PC-9 (cell line): ENCODE results near the gene ZNF804A. TPM values are rescaled to one million over a fixed set of nuclear protein-coding genes. Genes with fewer than 3 reads are reported as not detected.

Experiments used
- BruUV-seq: library from RNA; stranded (reverse); fragments of 400-500 nt; replicated peaks from 2 replicates; lab custom pipeline; 2021; lab: Mats Ljungman, UMichigan
- CTCF ChIA-PET: fragments of 300-600 bp; sonication (Branson Sonifier 250); formaldehyde crosslinking; loops from one replicate; lab custom pipeline; 2022; ENCODE audit warnings: antibody characterized with exemption; lab: Charles Lee
- POLR2A ChIA-PET: fragments of 300-600 bp; sonication (Branson Sonifier 250); formaldehyde crosslinking; loops from one replicate; lab custom pipeline; 2022; ENCODE audit warnings: antibody characterized with exemption; ENCODE audit not compliant: unreplicated experiment; lab: Charles Lee
- DNase-seq, 2 experiments: peaks; one replicate each; pipeline versions ENCODE4 v3.0.0 to v3.0.0-alpha.2; 2015 to 2022; ENCODE audit warnings: mixed read lengths in 1 of 2
- H2AFZ ChIP-seq: fragments of 200-600 bp; sonication (generic); 2 replicates; pipeline ENCODE4 v1.8.1; 2017; ENCODE audit warnings: antibody characterized with exemption
- H3F3A ChIP-seq: fragments of 200-600 bp; sonication (generic); 2 replicates; pipeline ENCODE4 v1.8.1; 2017; ENCODE audit warnings: antibody characterized with exemption, mild to moderate bottlenecking, low read depth; ENCODE audit not compliant: insufficient read depth
- H3K27ac ChIP-seq: fragments of 200-600 bp; sonication (generic); 2 replicates; pipeline ENCODE4 v1.6.1; 2016; ENCODE audit warnings: mixed run types
- H3K27me3 ChIP-seq: fragments of 200-600 bp; sonication (generic); 2 replicates; pipeline ENCODE4 v1.6.1; 2016; ENCODE audit warnings: low read depth, mixed run types; ENCODE audit not compliant: insufficient read depth
- H3K36me3 ChIP-seq: fragments of 200-600 bp; sonication (generic); 2 replicates; pipeline ENCODE4 v1.6.1; 2016; ENCODE audit warnings: low read depth, mixed run types
- H3K4me1 ChIP-seq: fragments of 200-600 bp; sonication (generic); replicated peaks from 2 replicates; pipeline ENCODE4 v1.6.1; 2016; ENCODE audit warnings: mixed run types; ENCODE audit not compliant: insufficient read depth
- H3K4me2 ChIP-seq: fragments of 200-600 bp; sonication (generic); 2 replicates; pipeline ENCODE4 v1.6.1; 2017; ENCODE audit warnings: mixed run types
- H3K4me3 ChIP-seq: fragments of 200-600 bp; sonication (generic); 2 replicates; pipeline ENCODE4 v1.6.1; 2016; ENCODE audit warnings: mixed run types
- H3K79me2 ChIP-seq: fragments of 200-600 bp; sonication (generic); 2 replicates; pipeline ENCODE4 v1.6.1; 2017; ENCODE audit warnings: low read depth, mixed run types
- H3K9me2 ChIP-seq: fragments of 200-600 bp; sonication (generic); 2 replicates; pipeline ENCODE4 v1.8.1; 2017; ENCODE audit warnings: mild to moderate bottlenecking; ENCODE audit not compliant: insufficient read depth
- H3K9me3 ChIP-seq: fragments of 200-600 bp; sonication (generic); 2 replicates; pipeline ENCODE4 v1.8.1; 2016; ENCODE audit warnings: low read depth; ENCODE audit not compliant: insufficient read depth
- H4K20me1 ChIP-seq: fragments of 200-600 bp; sonication (generic); 2 replicates; pipeline ENCODE4 v1.8.1; 2017; ENCODE audit not compliant: insufficient read depth
- EZH2 ChIP-seq: fragments of 200-600 bp; sonication (generic); IDR thresholded peaks from 2 replicates; pipeline ENCODE4 v1.8.0; 2017; ENCODE audit warnings: antibody characterized with exemption, low read depth
- intact Hi-C: fragments of 100-400 bp; cut with micrococcal nuclease; formaldehyde crosslinking; loops from one replicate; pipeline ENCODE4 v1.10.0; 2022; ENCODE audit not compliant: unreplicated experiment
- total RNA-seq: library from RNA; stranded (reverse); gene quantifications from 2 replicates; pipeline ENCODE4 v1.2.3, GENCODE V29; 2021
- TF ChIP-seq, protein P1 (sequence below): fragments of 200-600 bp; sonication (generic); conservative IDR thresholded peaks from 2 replicates; pipeline ENCODE4 v1.6.1; 2017; ENCODE audit warnings: mixed run types, antibody characterized with exemption, mild to moderate bottlenecking, moderate library complexity

The ZNF804A gene
- total RNA-seq, 1 experiment from 2014 or later = not detected

DNA sequence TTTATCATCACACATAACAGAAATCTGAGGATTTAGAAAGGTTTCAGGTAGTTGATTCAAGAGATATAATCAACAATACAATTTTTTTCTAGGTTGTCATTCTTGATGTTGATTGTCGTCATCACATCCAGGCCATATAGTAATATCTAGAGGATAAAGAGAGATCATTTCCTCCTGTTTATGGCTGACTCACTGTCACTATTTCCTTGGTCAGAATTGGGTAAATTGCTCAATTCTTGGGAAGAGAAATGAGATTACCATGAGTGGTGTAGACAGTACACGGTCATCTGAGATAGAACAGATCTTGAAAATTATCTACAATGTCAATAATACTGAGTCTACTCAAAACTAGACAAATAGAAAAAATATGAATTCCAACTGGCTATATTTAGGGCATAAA lies 78.8 kb downstream of the ZNF804A start:
- DNase-seq = no peak
- Histone ChIP-seq H3K4me3 (no peak overlapping the region), H4K20me1 (no peaks in the 10 kb centered on the region), H3K27me3 (no peaks in the 10 kb centered on the region), H3K9me3 (no peaks in the 10 kb centered on the region), H2AFZ (no peak overlapping the region), H3K4me2 (no peak overlapping the region), H3K4me1 (no peaks in the 10 kb centered on the region), H3K36me3 (no peaks in the 10 kb centered on the region), H3K27ac (no peak overlapping the region), H3F3A (no peaks in the 10 kb centered on the region), H3K79me2 (no peaks in the 10 kb centered on the region), H3K9me2 (no peaks in the 10 kb centered on the region)
- ChIA-PET CTCF (no interaction called here), POLR2A (interaction anchor here (0.6 kb wide), 1 partner anchor 680 kb away, joined by 19 read pairs; no protein-coding TSS in a partner anchor)
- no TSS peak for BruUV-seq
- intact Hi-C loops = no loop called here
- TF ChIP-seq, protein P1, sequence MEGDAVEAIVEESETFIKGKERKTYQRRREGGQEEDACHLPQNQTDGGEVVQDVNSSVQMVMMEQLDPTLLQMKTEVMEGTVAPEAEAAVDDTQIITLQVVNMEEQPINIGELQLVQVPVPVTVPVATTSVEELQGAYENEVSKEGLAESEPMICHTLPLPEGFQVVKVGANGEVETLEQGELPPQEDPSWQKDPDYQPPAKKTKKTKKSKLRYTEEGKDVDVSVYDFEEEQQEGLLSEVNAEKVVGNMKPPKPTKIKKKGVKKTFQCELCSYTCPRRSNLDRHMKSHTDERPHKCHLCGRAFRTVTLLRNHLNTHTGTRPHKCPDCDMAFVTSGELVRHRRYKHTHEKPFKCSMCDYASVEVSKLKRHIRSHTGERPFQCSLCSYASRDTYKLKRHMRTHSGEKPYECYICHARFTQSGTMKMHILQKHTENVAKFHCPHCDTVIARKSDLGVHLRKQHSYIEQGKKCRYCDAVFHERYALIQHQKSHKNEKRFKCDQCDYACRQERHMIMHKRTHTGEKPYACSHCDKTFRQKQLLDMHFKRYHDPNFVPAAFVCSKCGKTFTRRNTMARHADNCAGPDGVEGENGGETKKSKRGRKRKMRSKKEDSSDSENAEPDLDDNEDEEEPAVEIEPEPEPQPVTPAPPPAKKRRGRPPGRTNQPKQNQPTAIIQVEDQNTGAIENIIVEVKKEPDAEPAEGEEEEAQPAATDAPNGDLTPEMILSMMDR = no peak
- TF ChIP-seq EZH2 = no peak

DNA sequence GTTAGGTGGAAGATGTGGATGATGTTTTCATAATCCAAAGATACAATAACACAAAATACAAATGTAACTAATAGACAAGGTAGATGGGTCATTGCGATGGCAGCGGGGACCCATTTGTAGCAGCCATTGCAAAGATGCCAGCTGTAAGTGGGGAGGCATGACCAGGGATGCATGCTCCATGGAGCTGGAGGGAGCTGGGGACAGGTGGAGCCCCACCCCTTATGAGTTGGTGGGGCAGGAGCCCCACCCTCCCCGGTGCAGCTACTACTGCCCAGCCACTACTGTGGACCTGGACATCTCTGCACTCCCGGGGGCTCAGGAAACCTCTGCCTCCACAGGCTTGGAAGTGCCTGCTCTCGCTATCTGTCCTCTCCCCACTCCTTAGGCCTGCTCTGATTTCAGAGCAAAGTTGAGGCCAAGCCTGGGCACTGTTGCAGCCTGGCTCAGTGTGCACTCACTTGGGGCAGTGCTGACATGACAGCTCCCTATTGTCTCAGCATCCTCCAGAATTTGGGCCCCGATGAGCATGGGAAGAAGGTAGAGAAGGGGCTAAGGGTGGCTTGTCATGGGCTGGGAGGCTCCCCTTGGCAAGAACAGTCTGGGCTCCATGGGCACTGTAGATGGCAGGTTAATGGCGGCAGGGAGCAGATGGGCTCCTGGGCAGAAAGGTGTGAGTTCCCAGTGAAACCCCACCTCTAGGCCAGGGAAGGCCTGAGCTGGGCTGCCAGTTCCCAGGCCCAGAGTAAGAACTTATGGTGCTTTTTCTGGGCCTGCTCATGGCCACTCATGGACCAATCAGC lies 81.1 kb downstream of the ZNF804A start:
- H3K27ac ChIP-seq = no peak overlapping the region
- no peak for DNase-seq
- H3K9me3 ChIP-seq = no peaks in the 10 kb centered on the region
- CTCF ChIA-PET = no interaction called here
- POLR2A ChIA-PET = no interaction called here
- no peaks in the 10 kb centered on the region for H3K79me2 ChIP-seq
- TF ChIP-seq EZH2 = no peak
- TF ChIP-seq, protein P1 = no peak
- BruUV-seq = no TSS peak
- H4K20me1 ChIP-seq = no peaks in the 10 kb centered on the region
- no peaks in the 10 kb centered on the region for H3K36me3 ChIP-seq
- H2AFZ ChIP-seq = no peak overlapping the region
- no peak overlapping the region for H3K4me2 ChIP-seq
- H3K27me3 ChIP-seq = no peaks in the 10 kb centered on the region
- no peaks in the 10 kb centered on the region for H3K4me1 ChIP-seq
- no peaks in the 10 kb centered on the region for H3F3A ChIP-seq
- H3K9me2 ChIP-seq = no peaks in the 10 kb centered on the region
- H3K4me3 ChIP-seq = no peak overlapping the region
- intact Hi-C loops = no loop called here

DNA sequence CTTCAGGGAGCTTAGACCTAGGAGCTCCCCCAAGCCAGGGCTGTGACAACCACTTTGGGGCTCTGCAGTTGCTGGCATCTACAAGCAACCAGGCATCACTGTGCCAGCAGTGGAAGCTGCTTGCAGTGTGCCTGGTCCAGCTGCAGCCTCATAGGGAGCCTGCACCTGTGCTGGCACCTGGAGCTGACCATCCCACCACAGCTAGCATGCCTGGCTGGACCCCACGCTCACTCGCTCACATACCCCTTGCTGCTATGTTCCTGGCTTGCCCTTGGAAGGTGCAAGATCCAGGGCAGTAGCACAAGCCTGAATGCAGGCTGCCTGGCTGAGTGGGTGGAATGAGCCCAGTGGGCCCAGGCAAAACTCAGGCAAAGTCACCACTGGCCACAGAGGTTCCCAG lies 82.5 kb downstream of the ZNF804A start:
- Histone ChIP-seq H3K27me3 (no peaks in the 10 kb centered on the region), H2AFZ (no peak overlapping the region), H3K4me2 (no peak overlapping the region), H3K4me1 (no peaks in the 10 kb centered on the region), H3K9me2 (no peaks in the 10 kb centered on the region), H3K27ac (no peak overlapping the region), H3K4me3 (no peak overlapping the region), H3K36me3 (no peaks in the 10 kb centered on the region), H4K20me1 (no peaks in the 10 kb centered on the region), H3K79me2 (no peaks in the 10 kb centered on the region), H3K9me3 (no peaks in the 10 kb centered on the region), H3F3A (no peaks in the 10 kb centered on the region)
- no peak for TF ChIP-seq EZH2
- TF ChIP-seq, protein P1 = no peak
- BruUV-seq = no TSS peak
- intact Hi-C loops = no loop called here
- DNase-seq = no peak
- ChIA-PET CTCF (no interaction called here), POLR2A (no interaction called here)
